GM13976 (cell line): ENCODE data around the gene MOGAT3.

Experiments used
- DNase-seq: peaks from one replicate; pipeline ENCODE4 v3.0.0; 2012; ENCODE audit warnings: low spot score
- CTCF ChIP-seq: IDR thresholded peaks from 2 replicates; pipeline ENCODE4 v1.5.1; 2012; ENCODE audit warnings: borderline replicate concordance, mild to moderate bottlenecking; ENCODE audit not compliant: insufficient read depth; ENCODE audit errors: extremely low read depth, missing control alignments, control extremely low read depth
- in situ Hi-C: fragments of 300-500 bp; cut with MboI; formaldehyde crosslinking; loops from one replicate; pipeline ENCODE4 v1.12.0; 2022; ENCODE audit warnings: low sequenced_read_pairs, mixed read lengths, inconsistent platforms; ENCODE audit not compliant: unreplicated experiment

MOGAT3 gene

GRCh38 chr7:101233907-101234547, 33.2 kb upstream of the MOGAT3 start:
- in situ Hi-C loops = no loop called here
- no peak for TF ChIP-seq CTCF
- no peak for DNase-seq

- DNase-seq = no peak
- in situ Hi-C loops = no loop called here
- TF ChIP-seq CTCF = no peak
Observed at GRCh38 chr7:101232141-101232850, 31.5 kb upstream of the MOGAT3 start.

- no peak for DNase-seq
- TF ChIP-seq CTCF = no peak
- in situ Hi-C loops = no loop called here
Observed at GRCh38 chr7:101231644-101232043, 30.8 kb upstream of the MOGAT3 start.

GRCh38 chr7:101226721-101227120, 25.9 kb upstream of the MOGAT3 start:
- in situ Hi-C loops = no loop called here
- TF ChIP-seq CTCF = no peak
- no peak for DNase-seq

- TF ChIP-seq CTCF = no peak
- no peak for DNase-seq
- in situ Hi-C loops = no loop called here
Observed at GRCh38 chr7:101225650-101226049, 24.8 kb upstream of the MOGAT3 start.

- TF ChIP-seq CTCF = no peak
- DNase-seq = no peak
- in situ Hi-C loops = no loop called here
Observed at GRCh38 chr7:101223528-101223927, 22.7 kb upstream of the MOGAT3 start.
